SK-N-SH (cell line): ENCODE results near the gene CREB3. TPM values are rescaled to one million over a fixed set of nuclear protein-coding genes. Genes with fewer than 3 reads are reported as not detected.
A peak's percentile ranks its signal among the peaks of the same experiment; 100 is the strongest.

Source experiments
- CTCF ChIA-PET: fragments of 300-600, 350-600 bp; formaldehyde crosslinking; extraction: SDS; loops from one replicate; lab custom pipeline; 2021; lab: Yijun Ruan, JAX
- POLR2A ChIA-PET: fragments of 350-600 bp; sonication (Branson Sonifier 250); formaldehyde crosslinking; extraction: SDS; loops from one replicate; lab custom pipeline; 2020; ENCODE audit warnings: antibody characterized with exemption, inconsistent platforms; lab: Yijun Ruan, JAX
- DNase-seq: peaks from one replicate; pipeline ENCODE4 v3.0.0; 2012
- H2AFZ ChIP-seq: fragments of 200-600 bp; sonication (generic); 2 replicates; pipeline ENCODE4 v1.8.1; 2016; ENCODE audit warnings: antibody characterized with exemption, mild to moderate bottlenecking, low read depth
- H3F3A ChIP-seq: fragments of 200-600 bp; sonication (generic); replicated peaks from 2 replicates; pipeline ENCODE3; 2016; ENCODE audit warnings: antibody characterized with exemption, mild to moderate bottlenecking; ENCODE audit not compliant: insufficient read depth
- H3K27ac ChIP-seq, 2 experiments: fragments of 200-500 bp in 1 of 2; fragments of 200-600 bp in 1 of 2; sonication (Bioruptor generic) in 1 of 2; sonication (generic), shearing (Covaris generic) in 1 of 2; 2 replicates each; pipeline versions ENCODE4 v1.5.1 to v1.6.1; 2014 to 2016; ENCODE audit warnings: low read depth in 2 of 2, inconsistent platforms in 1 of 2, low read length in 1 of 2, mild to moderate bottlenecking in 1 of 2, mixed read lengths in 1 of 2
- H3K27me3 ChIP-seq: fragments of 200-600 bp; sonication (generic), shearing (Covaris generic); 2 replicates; pipeline ENCODE4 v1.6.1; 2016; ENCODE audit warnings: mixed run types; ENCODE audit not compliant: insufficient read depth
- H3K36me3 ChIP-seq, 2 experiments: fragments of 200-500 bp in 1 of 2; fragments of 200-600 bp in 1 of 2; sonication (Bioruptor generic) in 1 of 2; sonication (generic) in 1 of 2; replicated peaks in 1 of 2; 2 replicates each; pipeline versions ENCODE3 to v1.5.1; 2014 to 2016; ENCODE audit warnings: low read length in 1 of 2, mild to moderate bottlenecking in 1 of 2; ENCODE audit not compliant: insufficient read depth in 2 of 2, control insufficient read depth in 1 of 2
- H3K4me1 ChIP-seq, 2 experiments: fragments of 200-500 bp in 1 of 2; fragments of 200-600 bp in 1 of 2; sonication (Bioruptor generic) in 1 of 2; sonication (generic), shearing (Covaris generic) in 1 of 2; 2 replicates each; pipeline versions ENCODE4 v1.5.1 to v1.6.1; 2014 to 2016; ENCODE audit warnings: low read depth in 1 of 2, low read length in 1 of 2, mixed run types in 1 of 2; ENCODE audit not compliant: insufficient read depth in 2 of 2, control insufficient read depth in 1 of 2
- H3K4me2 ChIP-seq: fragments of 200-600 bp; sonication (generic), shearing (Covaris generic); 2 replicates; pipeline ENCODE4 v1.6.1; 2017; ENCODE audit warnings: mixed run types
- H3K4me3 ChIP-seq, 2 experiments: fragments of 200-500 bp in 1 of 2; fragments of 200-600 bp in 1 of 2; sonication (Bioruptor generic) in 1 of 2; sonication (generic), shearing (Covaris generic) in 1 of 2; 2 replicates each; pipeline versions ENCODE4 v1.5.1 to v1.8.1; 2014 to 2016; ENCODE audit warnings: low read depth in 2 of 2, inconsistent platforms in 1 of 2, low read length in 1 of 2, mild to moderate bottlenecking in 1 of 2, mixed read lengths in 1 of 2, moderate library complexity in 1 of 2
- H3K79me2 ChIP-seq: fragments of 200-600 bp; sonication (generic); 2 replicates; pipeline ENCODE4 v1.8.1; 2017; ENCODE audit warnings: mild to moderate bottlenecking; ENCODE audit not compliant: insufficient read depth
- H3K9ac ChIP-seq: fragments of 200-600 bp; sonication (generic); 2 replicates; pipeline ENCODE4 v1.6.1; 2017; ENCODE audit warnings: mixed run types
- H3K9me2 ChIP-seq: fragments of 200-600 bp; sonication (generic); 2 replicates; pipeline ENCODE4 v1.6.1; 2017; ENCODE audit warnings: mixed run types
- H3K9me3 ChIP-seq: fragments of 200-600 bp; sonication (generic); 2 replicates; pipeline ENCODE4 v1.6.1; 2017; ENCODE audit warnings: mixed run types, mild to moderate bottlenecking, moderate library complexity
- H4K20me1 ChIP-seq: fragments of 200-600 bp; sonication (generic); 2 replicates; pipeline ENCODE4 v1.6.1; 2017; ENCODE audit warnings: mild to moderate bottlenecking, mixed run types; ENCODE audit not compliant: insufficient read depth
- CHD2 ChIP-seq: fragments of 150-350 bp; IDR thresholded peaks from 2 replicates; pipeline ENCODE4 v1.6.1; 2018; ENCODE audit warnings: low read length; ENCODE audit not compliant: partially characterized antibody
- ELF1 ChIP-seq: IDR thresholded peaks from 2 replicates; pipeline ENCODE4 v1.4.0; 2012
- EP300 ChIP-seq, 2 experiments: IDR thresholded peaks; 2 replicates each; pipeline versions ENCODE4 v1.4.0 to v1.6.1; 2012; ENCODE audit warnings: borderline replicate concordance in 1 of 2, low read depth in 1 of 2, low read length in 1 of 2
- EZH2phosphoT487 ChIP-seq: fragments of 200-600 bp; sonication (generic); IDR thresholded peaks from 2 replicates; pipeline ENCODE4 v1.6.1; 2017; ENCODE audit warnings: low read depth, mixed run types, mild to moderate bottlenecking, antibody characterized with exemption, moderate library complexity, borderline replicate concordance
- FOSL2 ChIP-seq: IDR thresholded peaks from 2 replicates; pipeline ENCODE4 v1.4.0; 2012; ENCODE audit warnings: low read depth, mild to moderate bottlenecking, moderate library complexity, borderline replicate concordance
- FOXJ3 ChIP-seq: sonication (generic); formaldehyde crosslinking; IDR thresholded peaks from 2 replicates; pipeline ENCODE4 v1.5.1; 2020; ENCODE audit warnings: mild to moderate bottlenecking, missing genetic modification reagents
- FOXM1 ChIP-seq: IDR thresholded peaks from 2 replicates; pipeline ENCODE4 v1.4.0; 2012; ENCODE audit warnings: low read depth, mild to moderate bottlenecking
- GABPA ChIP-seq: IDR thresholded peaks from 2 replicates; pipeline ENCODE4 v1.4.0; 2012; ENCODE audit warnings: low read depth, mild to moderate bottlenecking
- JUND ChIP-seq: IDR thresholded peaks from 2 replicates; pipeline ENCODE4 v1.4.0; 2012
- MEF2A ChIP-seq: IDR thresholded peaks from 2 replicates; pipeline ENCODE4 v1.4.0; 2012; ENCODE audit warnings: low read depth, borderline replicate concordance
- MXI1 ChIP-seq: IDR thresholded peaks from 2 replicates; pipeline ENCODE4 v1.6.1; 2012; ENCODE audit warnings: mild to moderate bottlenecking, low read depth, low read length, improper control_type of control experiment
- NFIC ChIP-seq: IDR thresholded peaks from 2 replicates; pipeline ENCODE4 v1.4.0; 2012; ENCODE audit warnings: borderline replicate concordance
- NRF1 ChIP-seq: IDR thresholded peaks from 2 replicates; pipeline ENCODE4 v1.6.1; 2012; ENCODE audit warnings: low read depth, mild to moderate bottlenecking, low read length
- POLR2AphosphoS5 ChIP-seq: IDR thresholded peaks from 2 replicates; pipeline ENCODE4 v1.6.1; 2012; ENCODE audit warnings: low read depth, low read length
- RFX5 ChIP-seq: IDR thresholded peaks from 2 replicates; pipeline ENCODE4 v1.6.1; 2012; ENCODE audit warnings: mild to moderate bottlenecking, improper control_type of control experiment, low read length
- RXRA ChIP-seq: IDR thresholded peaks from 2 replicates; pipeline ENCODE4 v1.4.0; 2012; ENCODE audit warnings: low read depth, mild to moderate bottlenecking, borderline replicate concordance
- SIN3A ChIP-seq: IDR thresholded peaks from 2 replicates; pipeline ENCODE4 v1.6.1; 2012; ENCODE audit warnings: low read depth, mild to moderate bottlenecking, low read length, moderate library complexity, borderline replicate concordance
- TCF12 ChIP-seq: IDR thresholded peaks from 2 replicates; pipeline ENCODE4 v1.4.0; 2012
- TEAD4 ChIP-seq: IDR thresholded peaks from 2 replicates; pipeline ENCODE4 v1.4.0; 2012; ENCODE audit warnings: mild to moderate bottlenecking, borderline replicate concordance; ENCODE audit not compliant: insufficient read depth
- YY1 ChIP-seq: IDR thresholded peaks from 2 replicates; pipeline ENCODE4 v1.4.0; 2012; ENCODE audit warnings: low read depth, mild to moderate bottlenecking
- WGBS: methylation state at CpG from one replicate; pipeline ENCODE4 v1.1.6; 2017; ENCODE audit warnings: low lambda C conversion rate; 5-methylcytosine and 5-hydroxymethylcytosine counted together
- polyA plus RNA-seq, 3 experiments: library from polyadenylated mRNA; depleted of rRNA; stranded (reverse); fragments of >200 nt; gene quantifications; 2 replicates each; pipeline ENCODE4 v1.2.3, GENCODE V29; 2012
- TF ChIP-seq, protein P1 (sequence below): IDR thresholded peaks from 2 replicates; pipeline ENCODE4; 2012
- TF ChIP-seq, protein P2 (sequence below): IDR thresholded peaks from 2 replicates; pipeline ENCODE4 v1.4.0; 2012; ENCODE audit warnings: low read depth, borderline replicate concordance
- TF ChIP-seq, protein P3 (sequence below): fragments of 150-350 bp; IDR thresholded peaks from 2 replicates; pipeline ENCODE4 v1.6.1; 2016; ENCODE audit warnings: mild to moderate bottlenecking, low read depth, low read length
- TF ChIP-seq, protein P4 (sequence below): IDR thresholded peaks from 2 replicates; pipeline ENCODE4 v1.4.0; 2012; ENCODE audit warnings: low read depth
- TF ChIP-seq, protein P5 (sequence below): fragments of 150-350 bp; IDR thresholded peaks from 2 replicates; pipeline ENCODE4 v1.6.1; 2017; ENCODE audit warnings: antibody characterized with exemption, low read length, low read depth, borderline replicate concordance

CREB3 gene, protein sequence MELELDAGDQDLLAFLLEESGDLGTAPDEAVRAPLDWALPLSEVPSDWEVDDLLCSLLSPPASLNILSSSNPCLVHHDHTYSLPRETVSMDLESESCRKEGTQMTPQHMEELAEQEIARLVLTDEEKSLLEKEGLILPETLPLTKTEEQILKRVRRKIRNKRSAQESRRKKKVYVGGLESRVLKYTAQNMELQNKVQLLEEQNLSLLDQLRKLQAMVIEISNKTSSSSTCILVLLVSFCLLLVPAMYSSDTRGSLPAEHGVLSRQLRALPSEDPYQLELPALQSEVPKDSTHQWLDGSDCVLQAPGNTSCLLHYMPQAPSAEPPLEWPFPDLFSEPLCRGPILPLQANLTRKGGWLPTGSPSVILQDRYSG
- polyA plus RNA-seq (2012; rRNA removed), result 33.9 and 38.6 TPM in 2 replicates
- 36.2 and 36.8 TPM in 2 replicates for polyA plus RNA-seq (2012; cell fraction: cytosol; rRNA removed)
- polyA plus RNA-seq (2012; cell fraction: nucleus; rRNA removed), result 29.2 and 35.8 TPM in 2 replicates

DNA sequence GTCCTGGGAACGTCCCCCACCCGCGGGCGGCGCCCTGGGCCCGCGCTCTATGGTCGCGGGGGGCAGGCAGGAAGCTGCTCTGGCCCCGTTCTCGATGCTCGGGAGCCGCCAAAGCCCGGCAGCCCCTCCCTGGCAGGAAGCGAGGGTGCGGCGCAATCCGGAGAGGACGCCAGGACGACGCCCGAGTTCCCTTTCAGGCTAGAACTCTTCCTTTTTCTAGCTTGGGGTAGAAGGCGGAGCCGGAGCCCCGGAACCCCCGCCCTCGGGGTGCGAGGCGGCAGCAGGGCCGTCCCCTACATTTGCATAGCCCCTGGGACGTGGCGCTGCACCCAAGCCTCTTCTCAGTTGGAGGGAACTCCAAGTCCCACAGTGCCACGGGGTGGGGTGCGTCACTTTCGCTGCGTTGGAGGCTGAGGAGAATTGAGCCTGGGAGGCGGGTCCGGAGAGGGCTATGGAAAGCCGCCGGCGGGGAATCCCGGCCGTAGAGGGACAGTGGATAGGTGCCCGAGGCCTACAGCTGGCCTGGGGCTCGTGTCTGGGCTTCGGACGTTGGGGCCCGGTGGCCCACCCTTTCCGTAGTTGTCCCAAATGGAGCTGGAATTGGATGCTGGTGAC is at the start of gene CREB3, which contains the start of gene TLN1:
Gene CREB3, plus strand, starts transcription at position 482 of the 615 bp plus-strand sequence. Its CDS starts 107 bp downstream, at position 589.
Gene TLN1, minus strand, starts transcription at position 11 of the 615 bp plus-strand sequence. CDS start 6,501 bp downstream, outside the sequence.
- Histone ChIP-seq H3K27ac (peak within 1 kb of the TSS; percentile 88 to 94), H3K4me1 (peaks cover 34 to 49% of the 10 kb centered on the region in 2 experiments), H3K27me3 (no peaks in the 10 kb centered on the region), H3K36me3 (peaks cover 26 to 35% of the 10 kb centered on the region in 2 experiments), H2AFZ (0 out of 2 replicates have a peak within 1 kb of the TSS, but pooled peaks have one; percentile 27), H3K4me3 (peak within 1 kb of the TSS; percentile 89 to 96), H3K9me3 (no peaks in the 10 kb centered on the region), H3K79me2 (peaks cover 74% of the 10 kb centered on the region), H4K20me1 (peaks cover 16% of the 10 kb centered on the region), H3K9ac (peak within 1 kb of the TSS; percentile 94), H3F3A (peaks cover 68% of the 10 kb centered on the region), H3K4me2 (peak within 1 kb of the TSS; percentile 91), H3K9me2 (no peaks in the 10 kb centered on the region)
- CTCF ChIA-PET, result interaction anchor here (0.7 to 9.7 kb wide), 23 partner anchors 9 to 150 kb away, joined by 3 to 103 read pairs (median 5); partner anchors contain the start of genes ARHGEF39, CCDC107, GBA2 and HINT2
- POLR2A ChIA-PET, result interaction anchor here (0.8 to 3.1 kb wide), 12 partner anchors 11 to 74 kb away, joined by 3 to 28 read pairs (median 6); partner anchors contain the start of genes ARHGEF39, CCDC107, GBA2 and RGP1
- 0% methylated on average over 13 of the region's 49 CpGs for WGBS
- DNase-seq, result peak; percentile 97
- TF ChIP-seq YY1 (0 out of 2 replicates have a peak, but pooled peaks have one; percentile 26), FOXJ3 (CRISPR knock-in tag) (0 out of 2 replicates have a peak, but pooled peaks have one; percentile 20), TEAD4 (0 out of 2 replicates have a peak, but pooled peaks have one; percentile 49), JUND (no peak), TCF12 (0 out of 2 replicates have a peak, but pooled peaks have one; percentile 45), RXRA (no peak), POLR2AphosphoS5 (peak; percentile 59; the same call in 1 of the 2 replicates), EP300 (IDR thresholded peaks at IDR 0.05; ENCODE audit: borderline replicate concordance in 1 of 2, low read depth in 1 of 2, low read length in 1 of 2) (peak in 1 of 2 experiments; percentile 62; a peak in 1 of 4 replicates), CHD2 (peak; percentile 65), RFX5 (peak; percentile 32; the same call in 1 of the 2 replicates), MEF2A (no peak), MXI1 (no peak), NRF1 (no peak; the same call in 1 of the 2 replicates), SIN3A (peak; percentile 82), EZH2phosphoT487 (no peak), GABPA (peak; percentile 94), FOXM1 (peak; percentile 46; the same call in 1 of the 2 replicates), NFIC (no peak), FOSL2 (peak; percentile 20; the same call in 1 of the 2 replicates), ELF1 (peak; percentile 90)
- TF ChIP-seq, protein P1, sequence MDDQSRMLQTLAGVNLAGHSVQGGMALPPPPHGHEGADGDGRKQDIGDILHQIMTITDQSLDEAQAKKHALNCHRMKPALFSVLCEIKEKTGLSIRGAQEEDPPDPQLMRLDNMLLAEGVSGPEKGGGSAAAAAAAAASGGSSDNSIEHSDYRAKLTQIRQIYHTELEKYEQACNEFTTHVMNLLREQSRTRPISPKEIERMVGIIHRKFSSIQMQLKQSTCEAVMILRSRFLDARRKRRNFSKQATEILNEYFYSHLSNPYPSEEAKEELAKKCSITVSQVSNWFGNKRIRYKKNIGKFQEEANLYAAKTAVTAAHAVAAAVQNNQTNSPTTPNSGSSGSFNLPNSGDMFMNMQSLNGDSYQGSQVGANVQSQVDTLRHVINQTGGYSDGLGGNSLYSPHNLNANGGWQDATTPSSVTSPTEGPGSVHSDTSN, result no peak; the same call in 1 of the 2 replicates
- TF ChIP-seq, protein P2, sequence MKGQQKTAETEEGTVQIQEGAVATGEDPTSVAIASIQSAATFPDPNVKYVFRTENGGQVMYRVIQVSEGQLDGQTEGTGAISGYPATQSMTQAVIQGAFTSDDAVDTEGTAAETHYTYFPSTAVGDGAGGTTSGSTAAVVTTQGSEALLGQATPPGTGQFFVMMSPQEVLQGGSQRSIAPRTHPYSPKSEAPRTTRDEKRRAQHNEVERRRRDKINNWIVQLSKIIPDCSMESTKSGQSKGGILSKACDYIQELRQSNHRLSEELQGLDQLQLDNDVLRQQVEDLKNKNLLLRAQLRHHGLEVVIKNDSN, result no peak
- TF ChIP-seq, protein P3, sequence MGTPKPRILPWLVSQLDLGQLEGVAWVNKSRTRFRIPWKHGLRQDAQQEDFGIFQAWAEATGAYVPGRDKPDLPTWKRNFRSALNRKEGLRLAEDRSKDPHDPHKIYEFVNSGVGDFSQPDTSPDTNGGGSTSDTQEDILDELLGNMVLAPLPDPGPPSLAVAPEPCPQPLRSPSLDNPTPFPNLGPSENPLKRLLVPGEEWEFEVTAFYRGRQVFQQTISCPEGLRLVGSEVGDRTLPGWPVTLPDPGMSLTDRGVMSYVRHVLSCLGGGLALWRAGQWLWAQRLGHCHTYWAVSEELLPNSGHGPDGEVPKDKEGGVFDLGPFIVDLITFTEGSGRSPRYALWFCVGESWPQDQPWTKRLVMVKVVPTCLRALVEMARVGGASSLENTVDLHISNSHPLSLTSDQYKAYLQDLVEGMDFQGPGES, result no peak
- TF ChIP-seq, protein P4, sequence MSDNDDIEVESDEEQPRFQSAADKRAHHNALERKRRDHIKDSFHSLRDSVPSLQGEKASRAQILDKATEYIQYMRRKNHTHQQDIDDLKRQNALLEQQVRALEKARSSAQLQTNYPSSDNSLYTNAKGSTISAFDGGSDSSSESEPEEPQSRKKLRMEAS, result peak; percentile 81
- TF ChIP-seq, protein P5, sequence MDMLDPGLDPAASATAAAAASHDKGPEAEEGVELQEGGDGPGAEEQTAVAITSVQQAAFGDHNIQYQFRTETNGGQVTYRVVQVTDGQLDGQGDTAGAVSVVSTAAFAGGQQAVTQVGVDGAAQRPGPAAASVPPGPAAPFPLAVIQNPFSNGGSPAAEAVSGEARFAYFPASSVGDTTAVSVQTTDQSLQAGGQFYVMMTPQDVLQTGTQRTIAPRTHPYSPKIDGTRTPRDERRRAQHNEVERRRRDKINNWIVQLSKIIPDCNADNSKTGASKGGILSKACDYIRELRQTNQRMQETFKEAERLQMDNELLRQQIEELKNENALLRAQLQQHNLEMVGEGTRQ, result no peak
